Small intestine (tissue), 7 donors: ENCODE measurements around the gene SH3GL2. TPM values are rescaled to one million over a fixed set of nuclear protein-coding genes. Genes with fewer than 3 reads are reported as not detected.

ENCODE experiments used
- DNase-seq, 2 donors: peaks; one replicate each; pipeline versions ENCODE4 v3.0.0 to v3.0.0-alpha.2; 2013
- FAIRE-seq: peaks from 2 replicates; lab custom pipeline; 2012; peaks lifted over from hg19 to GRCh38; lab: Jason Lieb, UNC
- H3K27ac ChIP-seq, 3 donors: one replicate each; pipeline ENCODE4 v1.5.1; 2013; ENCODE audit warnings: low read length in 2 of 3, mild to moderate bottlenecking in 2 of 3, control low read depth in 1 of 3, inconsistent platforms in 1 of 3, low read depth in 1 of 3, moderate library complexity in 1 of 3
- H3K27me3 ChIP-seq, 3 donors: one replicate each; pipeline ENCODE4 v1.6.1; 2013; ENCODE audit warnings: low read length in 3 of 3, inconsistent platforms in 1 of 3; ENCODE audit not compliant: control insufficient read depth in 3 of 3, insufficient read depth in 3 of 3
- H3K36me3 ChIP-seq, 3 donors: one replicate each; pipeline ENCODE4 v1.6.1; 2013; ENCODE audit warnings: low read length in 3 of 3, inconsistent platforms in 1 of 3, low read depth in 1 of 3, mild to moderate bottlenecking in 1 of 3, moderate library complexity in 1 of 3; ENCODE audit not compliant: control insufficient read depth in 3 of 3, insufficient read depth in 2 of 3
- H3K4me1 ChIP-seq, 3 donors: one replicate each; pipeline ENCODE4 v1.6.1; 2013; ENCODE audit warnings: low read length in 2 of 3, inconsistent platforms in 1 of 3, low read depth in 1 of 3, mild to moderate bottlenecking in 1 of 3, moderate library complexity in 1 of 3; ENCODE audit not compliant: control insufficient read depth in 3 of 3, insufficient read depth in 2 of 3
- H3K4me3 ChIP-seq, 3 donors: one replicate each; pipeline ENCODE4 v1.5.1; 2013; ENCODE audit warnings: low read length in 3 of 3, control low read depth in 1 of 3, inconsistent platforms in 1 of 3, low read depth in 1 of 3, mild to moderate bottlenecking in 1 of 3, moderate library complexity in 1 of 3
- H3K9me3 ChIP-seq, 2 donors: one replicate each; pipeline ENCODE4 v1.6.1; 2013; ENCODE audit warnings: low read depth in 1 of 2, low read length in 1 of 2; ENCODE audit not compliant: control insufficient read depth in 2 of 2, insufficient read depth in 1 of 2
- WGBS, 3 donors: extraction: QIAGEN DNeasy Blood & Tissue Kit; methylation state at CpG; one replicate each; pipeline ENCODE4 v1.1.7; 2013; 5-methylcytosine and 5-hydroxymethylcytosine counted together
- polyA plus RNA-seq, 4 donors: library from polyadenylated mRNA; stranded (reverse) in 3 of 4; unstranded in 1 of 4; fragments of 200-250 nt in 3 of 4; fragments of 120-200 nt in 1 of 4; gene quantifications; one replicate each; pipeline versions ENCODE4 v1.2.1 to v1.2.3, GENCODE V29; 2013
- donor health status: healthy with polysubstance abuse.
- donor health status: control.
- donor health status: control.
- donor health status: Bipolar disorder and iron deficiency.
- donor health status: healthy.

The SH3GL2 gene
- polyA plus RNA-seq, 4 donors: 0.70 to 3.3 TPM; not detected in 2

DNA sequence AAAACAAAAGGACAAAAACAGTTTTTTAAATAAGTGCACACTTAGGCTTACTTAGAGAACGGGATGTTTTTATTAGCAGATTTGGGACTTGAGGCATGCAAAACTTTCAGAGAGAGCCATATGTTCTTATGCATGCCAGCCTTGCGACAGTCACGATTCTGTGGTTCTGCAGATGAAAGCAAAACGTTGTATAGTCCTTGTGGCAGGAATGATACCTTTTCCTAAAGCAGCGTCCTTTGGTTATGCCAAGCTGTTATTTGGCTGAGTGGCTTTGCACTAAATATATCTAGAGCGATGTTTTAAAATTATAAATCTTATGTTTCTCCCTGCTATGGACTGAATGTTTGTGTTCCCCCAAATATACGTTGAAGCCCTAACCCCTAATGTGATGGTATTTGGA is 152.0 kb downstream of the SH3GL2 start:
- no peaks in the 10 kb centered on the region for H3K27me3 ChIP-seq
- WGBS, 3 donors: 66 to 78% (median 69%) methylated on average over 7 of the region's 7 CpGs
- H3K4me1 ChIP-seq: no peaks in the 10 kb centered on the region
- no peaks in the 10 kb centered on the region for H3K9me3 ChIP-seq
- H3K27ac ChIP-seq: no peak overlapping the region
- H3K4me3 ChIP-seq: no peak overlapping the region
- DNase-seq (no peak), FAIRE-seq (no peak)
- no peaks in the 10 kb centered on the region for H3K36me3 ChIP-seq

DNA sequence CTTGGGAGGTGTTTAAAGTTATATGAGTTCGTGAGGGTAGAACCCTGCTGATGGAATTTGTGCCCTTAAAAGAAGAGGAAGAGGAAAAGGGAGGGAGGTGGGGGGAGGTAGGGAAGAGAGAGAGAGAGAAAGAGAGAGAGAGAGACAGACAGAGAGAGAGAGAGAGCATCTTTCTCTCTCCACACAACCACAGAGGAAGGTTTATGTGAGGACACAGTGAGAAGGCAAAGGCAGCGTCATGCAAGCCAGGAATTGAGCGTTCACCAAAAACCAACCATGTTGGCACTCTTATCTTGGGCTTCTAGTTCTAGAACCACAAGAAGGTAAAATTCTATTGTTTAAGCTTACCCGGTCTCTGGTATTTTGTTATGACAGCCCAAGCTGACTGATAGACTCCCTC is 152.4 kb downstream of the SH3GL2 start:
- no peak for FAIRE-seq
- Histone ChIP-seq H3K27me3 (no peaks in the 10 kb centered on the region), H3K9me3 (no peaks in the 10 kb centered on the region), H3K4me1 (no peaks in the 10 kb centered on the region), H3K4me3 (no peak overlapping the region), H3K27ac (no peak overlapping the region), H3K36me3 (no peaks in the 10 kb centered on the region)
- WGBS, 3 donors: 72 to 84% (median 77%) methylated on average over 4 of the region's 4 CpGs
- no peak for DNase-seq

DNA sequence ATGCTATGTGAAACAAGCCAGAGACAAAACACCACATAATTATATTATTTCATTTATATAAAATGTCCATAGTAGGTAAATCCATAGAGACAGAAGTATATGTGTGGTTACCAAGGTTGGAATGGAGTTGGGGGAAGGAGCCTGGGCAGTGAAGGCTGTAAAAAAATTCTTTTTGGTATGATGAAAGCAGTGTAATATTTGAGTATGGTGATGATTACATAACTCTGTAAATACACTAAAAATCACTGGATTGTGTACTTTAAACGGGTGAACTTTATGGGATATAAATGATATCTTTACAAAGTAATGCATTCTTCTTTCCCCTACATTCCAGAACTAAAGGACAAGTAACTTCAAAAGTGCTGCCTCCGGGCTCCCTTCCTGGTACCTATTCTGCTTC is 155.8 kb downstream of the SH3GL2 start:
- no peaks in the 10 kb centered on the region for H3K4me1 ChIP-seq
- 22 to 50% (median 35%) methylated on average over 2 of the region's 2 CpGs for WGBS, 3 donors
- H3K9me3 ChIP-seq: no peaks in the 10 kb centered on the region
- DNase-seq: peak in 1 of 2 donors; percentile 4
- H3K27ac ChIP-seq: no peak overlapping the region
- H3K36me3 ChIP-seq: no peaks in the 10 kb centered on the region
- no peak overlapping the region for H3K4me3 ChIP-seq
- FAIRE-seq: no peak
- H3K27me3 ChIP-seq: no peaks in the 10 kb centered on the region

DNA sequence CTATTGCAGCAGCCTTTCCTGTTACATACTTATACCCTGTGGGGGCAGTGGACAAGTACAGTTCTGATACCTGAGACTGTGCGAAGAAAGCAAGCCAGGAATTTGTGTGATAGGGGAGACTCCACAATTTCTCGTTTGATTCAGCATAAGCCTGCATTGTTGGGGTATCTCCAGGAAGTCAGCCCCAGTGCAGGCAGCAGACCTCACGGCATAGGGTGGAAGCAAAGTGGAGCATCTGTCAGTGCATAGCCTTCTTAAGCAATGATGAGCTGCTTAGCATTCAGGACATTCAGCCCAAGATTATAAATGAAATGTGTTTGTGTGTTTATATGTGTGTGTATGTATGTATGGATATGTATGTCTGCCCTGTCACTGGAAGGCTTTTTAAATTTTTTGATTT is 157.0 kb downstream of the SH3GL2 start:
- Histone ChIP-seq H3K27ac (no peak overlapping the region), H3K36me3 (no peaks in the 10 kb centered on the region), H3K4me1 (no peaks in the 10 kb centered on the region), H3K27me3 (no peaks in the 10 kb centered on the region), H3K4me3 (no peak overlapping the region), H3K9me3 (no peaks in the 10 kb centered on the region)
- FAIRE-seq (no peak), DNase-seq (no peak)
- 71 to 86% (median 81%) methylated on average over 3 of the region's 3 CpGs for WGBS, 3 donors

DNA sequence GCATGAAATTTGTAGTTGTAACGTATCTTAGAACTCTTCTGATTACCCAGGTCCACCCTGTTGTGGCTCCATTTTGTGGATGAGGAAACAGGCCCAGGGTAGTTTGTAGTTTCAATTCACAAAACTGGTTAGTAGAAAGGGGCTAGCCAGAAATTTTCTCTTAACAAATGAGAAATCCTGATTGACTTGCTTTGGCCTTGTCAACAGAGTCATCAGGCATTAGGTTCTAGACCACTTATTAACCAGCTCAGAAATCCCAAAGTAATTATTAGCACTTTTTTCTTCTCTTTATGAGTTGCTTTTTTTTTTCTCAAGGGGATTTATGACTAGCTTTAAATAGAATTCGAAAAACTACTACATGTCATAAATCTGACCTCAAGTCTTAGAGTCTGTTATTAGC is 160.2 kb downstream of the SH3GL2 start:
- no peak for DNase-seq
- Histone ChIP-seq H3K9me3 (no peaks in the 10 kb centered on the region), H3K27ac (no peak overlapping the region), H3K36me3 (no peaks in the 10 kb centered on the region), H3K4me3 (no peak overlapping the region), H3K27me3 (no peaks in the 10 kb centered on the region), H3K4me1 (no peaks in the 10 kb centered on the region)
- no peak for FAIRE-seq
- WGBS, 3 donors: 62 to 70% (median 66%) methylated on average over 2 of the region's 2 CpGs

DNA sequence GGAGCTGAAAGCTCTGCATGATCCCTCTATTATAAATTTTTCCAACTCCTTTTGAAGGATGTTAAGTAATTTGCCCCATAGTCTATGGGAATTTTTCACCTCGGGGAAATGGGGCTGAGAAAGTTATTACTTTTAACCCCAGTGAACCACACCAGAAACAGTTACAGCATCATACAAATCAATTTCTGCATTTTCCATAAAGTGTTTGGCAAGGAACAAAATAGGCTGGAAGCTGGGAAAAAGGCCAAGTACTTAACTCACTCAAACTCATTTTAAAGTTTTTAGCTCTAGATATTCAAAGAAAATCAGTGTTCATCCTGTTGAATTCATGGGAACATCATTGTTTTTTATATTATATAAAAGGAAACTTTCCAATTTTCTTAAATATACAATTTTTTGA is 160.9 kb downstream of the SH3GL2 start:
- no peak for DNase-seq
- no peaks in the 10 kb centered on the region for H3K4me1 ChIP-seq
- WGBS, 3 donors: 7 to 61% (median 26%) methylated on average over 1 of the region's 1 CpG
- H3K27ac ChIP-seq: no peak overlapping the region
- H3K9me3 ChIP-seq: no peaks in the 10 kb centered on the region
- no peaks in the 10 kb centered on the region for H3K36me3 ChIP-seq
- H3K4me3 ChIP-seq: no peak overlapping the region
- no peak for FAIRE-seq
- H3K27me3 ChIP-seq: no peaks in the 10 kb centered on the region

DNA sequence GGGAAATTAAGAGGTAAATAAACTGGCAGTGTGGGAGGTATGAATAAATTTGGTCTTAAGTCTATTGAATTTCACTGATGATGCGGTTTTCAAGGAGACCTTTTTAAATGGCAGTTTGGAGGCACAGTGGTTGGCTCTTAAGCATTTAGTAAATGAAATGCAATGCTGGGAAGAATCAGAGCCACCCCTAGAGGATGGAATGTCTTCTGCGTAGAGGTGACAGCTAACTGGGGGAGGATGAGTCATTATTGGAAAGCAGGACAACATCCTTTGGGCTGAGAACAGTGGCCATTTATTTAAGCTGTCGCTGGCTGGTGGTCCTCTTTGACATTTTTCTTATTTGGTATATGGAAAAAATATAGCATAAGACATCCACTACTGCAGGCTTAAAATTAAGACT is 163.2 kb downstream of the SH3GL2 start:
- WGBS, 3 donors: 36 to 52% (median 45%) methylated on average over 3 of the region's 3 CpGs
- no peaks in the 10 kb centered on the region for H3K4me1 ChIP-seq
- no peak overlapping the region for H3K27ac ChIP-seq
- no peaks in the 10 kb centered on the region for H3K36me3 ChIP-seq
- FAIRE-seq (no peak), DNase-seq (no peak)
- no peaks in the 10 kb centered on the region for H3K9me3 ChIP-seq
- no peak overlapping the region for H3K4me3 ChIP-seq
- no peaks in the 10 kb centered on the region for H3K27me3 ChIP-seq

- no peak for FAIRE-seq
- DNase-seq: peak in 1 of 2 donors; percentile 31
- H3K4me1 ChIP-seq: no peaks in the 10 kb centered on the region
Observed at GRCh38 chr9:17744786-17745185, 165.9 kb downstream of the SH3GL2 start.

GRCh38 chr9:17750269-17750668 is 171.4 kb downstream of the SH3GL2 start:
- Histone ChIP-seq H3K9me3 (no peaks in the 10 kb centered on the region), H3K4me3 (no peak overlapping the region), H3K36me3 (no peaks in the 10 kb centered on the region), H3K27me3 (no peaks in the 10 kb centered on the region), H3K27ac (no peak overlapping the region), H3K4me1 (no peaks in the 10 kb centered on the region)
- no peak for FAIRE-seq
- DNase-seq: no peak
- 41 to 50% (median 48%) methylated on average over 3 of the region's 3 CpGs for WGBS, 3 donors

More at GRCh38 chr9:17744786-17745185, 165.9 kb downstream of the SH3GL2 start:
- Histone ChIP-seq H3K9me3 (no peaks in the 10 kb centered on the region), H3K36me3 (no peaks in the 10 kb centered on the region), H3K27ac (no peak overlapping the region), H3K27me3 (no peaks in the 10 kb centered on the region), H3K4me3 (no peak overlapping the region)
- WGBS, 3 donors: 24 to 31% (median 30%) methylated on average over 3 of the region's 3 CpGs
